SK-N-MC (cell line): ENCODE results near the gene MYO10.
A peak's percentile ranks its signal among the peaks of the same experiment; 100 is the strongest.
"Not testable (repeated sequence)": the region's sequence is repeated elsewhere in the genome, so short reads cannot be mapped to it uniquely, and the experiment has no call there.

Experiments used
- DNase-seq: peaks from one replicate; pipeline ENCODE4 v3.0.0-alpha.2; 2011; ENCODE audit warnings: low read depth, low spot score
- H3K27ac ChIP-seq: fragments of 200-600 bp; sonication (generic); 2 replicates; pipeline ENCODE4 v1.5.1; 2016; ENCODE audit warnings: mixed run types
- H3K36me3 ChIP-seq: fragments of 200-600 bp; sonication (generic); 2 replicates; pipeline ENCODE4 v1.6.1; 2017; ENCODE audit warnings: antibody characterized with exemption, low read length, mixed read lengths; ENCODE audit not compliant: insufficient read depth
- H3K4me3 ChIP-seq: fragments of 200-600 bp; sonication (generic); 2 replicates; pipeline ENCODE4 v1.5.1; 2016
- H3K9ac ChIP-seq: fragments of 200-600 bp; sonication (generic); 2 replicates; pipeline ENCODE4 v1.8.0; 2017; ENCODE audit warnings: mixed run types, mixed read lengths; ENCODE audit not compliant: insufficient read length
- H3K9me3 ChIP-seq: fragments of 200-600 bp; sonication (generic); 2 replicates; pipeline ENCODE4 v1.6.1; 2017; ENCODE audit warnings: low read depth, mild to moderate bottlenecking, antibody characterized with exemption, low read length, moderate library complexity, mixed read lengths
- EZH2 ChIP-seq: fragments of 200-600 bp; sonication (generic); IDR thresholded peaks from one replicate; pipeline ENCODE4 v1.6.1; 2017; ENCODE audit warnings: antibody characterized with exemption
- FOXP2 ChIP-seq: optimal IDR thresholded peaks from 2 replicates; pipeline ENCODE3; 2011; ENCODE audit warnings: mild to moderate bottlenecking, moderate library complexity; ENCODE audit not compliant: insufficient read depth; ENCODE audit errors: extremely low read length, control extremely low read depth
- POLR2AphosphoS5 ChIP-seq: IDR thresholded peaks from 2 replicates; pipeline ENCODE4 v1.6.1; 2012; ENCODE audit warnings: mild to moderate bottlenecking, low read depth, low read length, borderline replicate concordance

The MYO10 gene

GRCh38 chr5:16723821-16724220, 212.3 kb downstream of the MYO10 start:
- TF ChIP-seq FOXP2 (no peak), EZH2 (no peak), POLR2AphosphoS5 (no peak)
- H3K4me3 ChIP-seq: no peak overlapping the region
- H3K9me3 ChIP-seq: no peaks in the 10 kb centered on the region
- no peak overlapping the region for H3K9ac ChIP-seq
- DNase-seq: no peak
- H3K27ac ChIP-seq: peak overlapping the region; percentile 39; the same call in 1 of the 2 replicates
- peaks cover 79% of the 10 kb centered on the region for H3K36me3 ChIP-seq

GRCh38 chr5:16722097-16722495, 214.0 kb downstream of the MYO10 start:
- no peak overlapping the region for H3K4me3 ChIP-seq
- no peaks in the 10 kb centered on the region for H3K9me3 ChIP-seq
- DNase-seq: no peak
- H3K36me3 ChIP-seq: peaks cover 74% of the 10 kb centered on the region
- H3K9ac ChIP-seq: no peak overlapping the region
- TF ChIP-seq FOXP2 (no peak), POLR2AphosphoS5 (no peak), EZH2 (no peak)
- H3K27ac ChIP-seq: 0 out of 2 replicates have a peak overlapping the region, but pooled peaks have one; percentile 53

GRCh38 chr5:16721151-16722096, 214.7 kb downstream of the MYO10 start:
- TF ChIP-seq FOXP2: no peak
- Histone ChIP-seq H3K27ac (peak overlapping the region; percentile 53), H3K9me3 (no peaks in the 10 kb centered on the region), H3K36me3 (peaks cover 67% of the 10 kb centered on the region), H3K9ac (no peak overlapping the region), H3K4me3 (no peak overlapping the region)
- DNase-seq: no peak

- peaks cover 48% of the 10 kb centered on the region for H3K36me3 ChIP-seq
- not testable (repeated sequence) for H3K9me3 ChIP-seq, H3K9ac ChIP-seq, H3K4me3 ChIP-seq, DNase-seq, H3K27ac ChIP-seq
Measured at GRCh38 chr5:16718036-16718435, 218.1 kb downstream of the MYO10 start.

GRCh38 chr5:16713386-16713928, 222.6 kb downstream of the MYO10 start:
- peaks cover 54% of the 10 kb centered on the region for H3K36me3 ChIP-seq
- H3K4me3 ChIP-seq: no peak overlapping the region
- no peak for DNase-seq
- no peak for TF ChIP-seq POLR2AphosphoS5
- TF ChIP-seq FOXP2: no peak
- TF ChIP-seq EZH2: no peak
- peak overlapping the region; percentile 61 for H3K27ac ChIP-seq
- no peak overlapping the region for H3K9ac ChIP-seq
- no peaks in the 10 kb centered on the region for H3K9me3 ChIP-seq

- DNase-seq: no peak
- H3K9me3 ChIP-seq: no peaks in the 10 kb centered on the region
- H3K4me3 ChIP-seq: no peak overlapping the region
- peak overlapping the region; percentile 61 for H3K27ac ChIP-seq
- no peak overlapping the region for H3K9ac ChIP-seq
- TF ChIP-seq POLR2AphosphoS5: 0 out of 2 replicates have a peak, but pooled peaks have one; percentile 4
- no peak for TF ChIP-seq FOXP2
- no peak for TF ChIP-seq EZH2
- peaks cover 63% of the 10 kb centered on the region for H3K36me3 ChIP-seq
Measured at GRCh38 chr5:16712620-16713019, 223.5 kb downstream of the MYO10 start.

- peak overlapping the region; percentile 61 for H3K27ac ChIP-seq
- no peak overlapping the region for H3K9ac ChIP-seq
- no peak for TF ChIP-seq POLR2AphosphoS5
- TF ChIP-seq FOXP2: no peak
- no peak for TF ChIP-seq EZH2
- DNase-seq: no peak
- H3K9me3 ChIP-seq: no peaks in the 10 kb centered on the region
- no peak overlapping the region for H3K4me3 ChIP-seq
- peaks cover 67% of the 10 kb centered on the region for H3K36me3 ChIP-seq
Measured at GRCh38 chr5:16712178-16712577, 223.9 kb downstream of the MYO10 start.

GRCh38 chr5:16709691-16710433, 226.2 kb downstream of the MYO10 start:
- H3K27ac ChIP-seq: peak overlapping the region; percentile 32; the same call in 1 of the 2 replicates
- 0 out of 2 replicates have a peak, but pooled peaks have one; percentile 16 for TF ChIP-seq POLR2AphosphoS5
- TF ChIP-seq FOXP2: no peak
- H3K9ac ChIP-seq: no peak overlapping the region
- H3K36me3 ChIP-seq: peaks cover 83% of the 10 kb centered on the region
- no peak overlapping the region for H3K4me3 ChIP-seq
- DNase-seq: no peak
- H3K9me3 ChIP-seq: no peaks in the 10 kb centered on the region
